H1 (cell line): ENCODE data around the gene EEF1AKMT3. TPM values are rescaled to one million over a fixed set of nuclear protein-coding genes. Genes with fewer than 3 reads are reported as not detected.
A peak's percentile ranks its signal among the peaks of the same experiment; 100 is the strongest.

Experiments
- CTCF ChIA-PET: fragments of 300-600 bp; sonication (Branson Sonifier 250); formaldehyde crosslinking; loops from one replicate; lab custom pipeline; 2021; ENCODE audit not compliant: partially characterized antibody; lab: Charles Lee
- POLR2A ChIA-PET: fragments of 300-600 bp; sonication (Branson Sonifier 250); formaldehyde crosslinking; loops from one replicate; lab custom pipeline; 2021; ENCODE audit warnings: inconsistent platforms; ENCODE audit not compliant: partially characterized antibody; lab: Charles Lee
- DNase-seq, 2 experiments: peaks; one replicate each; pipeline versions ENCODE4 v3.0.0 to v3.0.0-alpha.2; 2010 to 2022; ENCODE audit warnings: low spot score in 2 of 2, low read depth in 1 of 2, mixed read lengths in 1 of 2
- FAIRE-seq: peaks from 2 replicates; lab custom pipeline; 2011; peaks lifted over from hg19 to GRCh38; lab: Jason Lieb, UNC
- H2AFZ ChIP-seq: 2 replicates; pipeline ENCODE4 v1.8.1; 2012; ENCODE audit warnings: low read length, inconsistent platforms
- H2AK5ac ChIP-seq: 2 replicates; pipeline ENCODE4 v1.6.1; 2013; ENCODE audit warnings: low read depth, low read length
- H2BK120ac ChIP-seq: replicated peaks from 2 replicates; pipeline ENCODE3; 2013; ENCODE audit warnings: low read depth, low read length, inconsistent platforms
- H2BK12ac ChIP-seq: 2 replicates; pipeline ENCODE4 v1.6.1; 2013; ENCODE audit warnings: low read depth, low read length
- H2BK15ac ChIP-seq: 2 replicates; pipeline ENCODE4 v1.6.1; 2013; ENCODE audit warnings: low read length
- H2BK20ac ChIP-seq: 2 replicates; pipeline ENCODE4 v1.6.1; 2013; ENCODE audit warnings: low read length
- H2BK5ac ChIP-seq: 2 replicates; pipeline ENCODE4 v1.6.1; 2013; ENCODE audit warnings: low read depth, low read length
- H3K14ac ChIP-seq: 2 replicates; pipeline ENCODE4 v1.6.1; 2013; ENCODE audit warnings: inconsistent platforms; ENCODE audit not compliant: insufficient read length
- H3K18ac ChIP-seq: 2 replicates; pipeline ENCODE4 v1.6.1; 2013; ENCODE audit warnings: low read length; ENCODE audit errors: extremely low read depth
- H3K23ac ChIP-seq: 2 replicates; pipeline ENCODE4 v1.6.1; 2013; ENCODE audit warnings: inconsistent platforms; ENCODE audit not compliant: insufficient read length
- H3K23me2 ChIP-seq: 2 replicates; pipeline ENCODE4 v1.6.1; 2013; ENCODE audit warnings: low read depth, low read length
- H3K27ac ChIP-seq: 2 replicates; pipeline ENCODE4 v1.6.1; 2011; ENCODE audit warnings: low read depth, low read length, inconsistent platforms
- H3K27me3 ChIP-seq, 4 experiments: replicated peaks in 1 of 4; 1 replicate in 1 of 4; 2 replicates in 3 of 4; pipeline versions ENCODE4 v1.6.1 to v1.8.1; 2011 to 2013; ENCODE audit warnings: low read length in 3 of 4, mild to moderate bottlenecking in 3 of 4, inconsistent platforms in 2 of 4, mixed read lengths in 2 of 4, moderate library complexity in 1 of 4; ENCODE audit not compliant: control insufficient read depth in 3 of 4, insufficient read depth in 3 of 4; ENCODE audit errors: extremely low read depth in 1 of 4
- H3K36me3 ChIP-seq, 4 experiments: 2 replicates each; pipeline versions ENCODE4 v1.6.1 to v1.8.1; 2011 to 2013; ENCODE audit warnings: mild to moderate bottlenecking in 4 of 4, low read length in 3 of 4, moderate library complexity in 2 of 4, control low read depth in 1 of 4, inconsistent platforms in 1 of 4; ENCODE audit not compliant: insufficient read depth in 4 of 4, control insufficient read depth in 2 of 4
- H3K4ac ChIP-seq: replicated peaks from 2 replicates; pipeline ENCODE3; 2013; ENCODE audit warnings: low read length, low read depth, mixed read lengths, inconsistent platforms; ENCODE audit not compliant: insufficient read length
- H3K4me1 ChIP-seq, 4 experiments: replicated peaks in 1 of 4; 1 replicate in 1 of 4; 2 replicates in 3 of 4; pipeline versions ENCODE4 v1.6.1 to v1.8.1; 2011 to 2013; ENCODE audit warnings: low read length in 3 of 4, inconsistent platforms in 2 of 4, mixed read lengths in 1 of 4; ENCODE audit not compliant: insufficient read depth in 4 of 4, control insufficient read depth in 3 of 4
- H3K4me2 ChIP-seq, 2 experiments: 2 replicates each; pipeline versions ENCODE4 v1.6.1 to v1.8.1; 2011 to 2013; ENCODE audit warnings: low read depth in 2 of 2, low read length in 2 of 2, control low read depth in 1 of 2, inconsistent platforms in 1 of 2, mild to moderate bottlenecking in 1 of 2; ENCODE audit not compliant: insufficient read depth in 1 of 2
- H3K4me3 ChIP-seq, 4 experiments: fragments of 200-600, 300-600 bp in 1 of 4; sonication (generic), shearing (Covaris generic), sonication (Bioruptor Twin) in 1 of 4; 2 replicates each; pipeline versions ENCODE4 v1.5.1 to v1.8.1; 2011 to 2016; ENCODE audit warnings: low read length in 4 of 4, low read depth in 3 of 4, control low read depth in 2 of 4, inconsistent platforms in 2 of 4, mild to moderate bottlenecking in 2 of 4, mixed read lengths in 1 of 4, moderate library complexity in 1 of 4; ENCODE audit not compliant: insufficient read depth in 2 of 4; ENCODE audit errors: extremely low read depth in 1 of 4
- H3K56ac ChIP-seq: replicated peaks from 2 replicates; pipeline ENCODE3; 2013; ENCODE audit warnings: low read depth, mild to moderate bottlenecking, mixed read lengths, low read length, inconsistent platforms; ENCODE audit not compliant: insufficient read length
- H3K79me1 ChIP-seq: 2 replicates; pipeline ENCODE4 v1.6.1; 2013; ENCODE audit warnings: low read depth, low read length, control low read depth
- H3K79me2 ChIP-seq, 2 experiments: 2 replicates each; pipeline versions ENCODE4 v1.6.1 to v1.8.1; 2012 to 2013; ENCODE audit warnings: low read length in 2 of 2, mild to moderate bottlenecking in 2 of 2, inconsistent platforms in 1 of 2; ENCODE audit not compliant: insufficient read depth in 2 of 2, control insufficient read depth in 1 of 2
- H3K9ac ChIP-seq, 4 experiments: replicated peaks in 1 of 4; 1 replicate in 1 of 4; 2 replicates in 3 of 4; pipeline versions ENCODE4 v1.6.1 to v1.8.1; 2011 to 2013; ENCODE audit warnings: low read depth in 3 of 4, low read length in 3 of 4, control low read depth in 2 of 4, mild to moderate bottlenecking in 2 of 4, moderate library complexity in 2 of 4, inconsistent platforms in 1 of 4; ENCODE audit errors: extremely low read depth in 1 of 4
- H3K9me3 ChIP-seq, 2 experiments: 2 replicates each; pipeline versions ENCODE4 v1.6.1 to v1.8.1; 2012 to 2013; ENCODE audit warnings: mild to moderate bottlenecking in 2 of 2, moderate library complexity in 2 of 2, control low read depth in 1 of 2, inconsistent platforms in 1 of 2, low read depth in 1 of 2, low read length in 1 of 2, mixed read lengths in 1 of 2; ENCODE audit not compliant: insufficient read depth in 2 of 2
- H4K20me1 ChIP-seq, 2 experiments: replicated peaks in 1 of 2; 2 replicates each; pipeline versions ENCODE3 to v1.8.1; 2011 to 2013; ENCODE audit warnings: inconsistent platforms in 2 of 2, low read length in 2 of 2, mild to moderate bottlenecking in 1 of 2; ENCODE audit not compliant: insufficient read depth in 2 of 2, control insufficient read depth in 1 of 2
- H4K5ac ChIP-seq: 2 replicates; pipeline ENCODE4 v1.6.1; 2013; ENCODE audit warnings: low read length, low read depth, mixed read lengths, inconsistent platforms; ENCODE audit not compliant: insufficient read length
- H4K8ac ChIP-seq: 2 replicates; pipeline ENCODE4 v1.8.0; 2013; ENCODE audit warnings: mild to moderate bottlenecking, moderate library complexity, low read length, inconsistent platforms; ENCODE audit not compliant: insufficient read depth; ENCODE audit errors: extremely low read depth
- H4K91ac ChIP-seq: replicated peaks from 2 replicates; pipeline ENCODE3; 2013; ENCODE audit warnings: low read length, mixed read lengths, inconsistent platforms; ENCODE audit not compliant: insufficient read length
- BACH1 ChIP-seq: IDR thresholded peaks from 2 replicates; pipeline ENCODE4 v1.6.1; 2012; ENCODE audit warnings: low read length, improper control_type of control experiment
- CREB1 ChIP-seq: IDR thresholded peaks from 2 replicates; pipeline ENCODE4 v1.6.1; 2012; ENCODE audit warnings: inconsistent platforms
- EGR1 ChIP-seq: IDR thresholded peaks from 2 replicates; pipeline ENCODE4 v1.6.1; 2011; ENCODE audit warnings: low read depth, low read length, borderline replicate concordance
- MAX ChIP-seq: IDR thresholded peaks from 2 replicates; pipeline ENCODE4 v1.6.1; 2012; ENCODE audit warnings: inconsistent platforms
- NRF1 ChIP-seq: IDR thresholded peaks from 2 replicates; pipeline ENCODE4 v1.6.1; 2011; ENCODE audit warnings: mild to moderate bottlenecking, low read depth, low read length, improper control_type of control experiment
- PHF8 ChIP-seq: fragments of 200-600 bp; sonication (generic); conservative IDR thresholded peaks from 2 replicates; pipeline ENCODE4 v1.7.1; 2012; ENCODE audit warnings: low read depth, mild to moderate bottlenecking, inconsistent platforms, low read length, moderate library complexity
- POLR2A ChIP-seq, 2 experiments: IDR thresholded peaks; 1 replicate in 1 of 2; 2 replicates in 1 of 2; pipeline ENCODE4 v1.6.1; 2011; ENCODE audit warnings: low read depth in 2 of 2, low read length in 2 of 2, mild to moderate bottlenecking in 2 of 2; ENCODE audit errors: control extremely low read depth in 1 of 2
- RBBP5 ChIP-seq: IDR thresholded peaks from 2 replicates; pipeline ENCODE4 v1.7.1; 2012; ENCODE audit warnings: low read depth, mild to moderate bottlenecking, inconsistent platforms, low read length, moderate library complexity, borderline replicate concordance
- RXRA ChIP-seq: IDR thresholded peaks from 2 replicates; pipeline ENCODE4 v1.6.1; 2011; ENCODE audit warnings: low read depth, mild to moderate bottlenecking, low read length, moderate library complexity; ENCODE audit not compliant: insufficient read depth
- SAP30 ChIP-seq: fragments of 300-600 bp; sonication (generic); IDR thresholded peaks from 2 replicates; pipeline ENCODE4 v1.7.1; 2012; ENCODE audit warnings: low read length, moderate library complexity, mild to moderate bottlenecking, inconsistent platforms; ENCODE audit not compliant: insufficient read depth, insufficient replicate concordance
- SIN3A ChIP-seq, 2 experiments: IDR thresholded peaks in 1 of 2; conservative IDR thresholded peaks in 1 of 2; 2 replicates each; pipeline ENCODE4 v1.6.1; 2011 to 2012; ENCODE audit warnings: low read length in 2 of 2, improper control_type of control experiment in 1 of 2, low read depth in 1 of 2, mild to moderate bottlenecking in 1 of 2
- YY1 ChIP-seq: IDR thresholded peaks from 2 replicates; pipeline ENCODE4 v1.6.1; 2011; ENCODE audit warnings: low read depth, mild to moderate bottlenecking, low read length
- WGBS, 2 experiments: shearing (Covaris generic) in 1 of 2; methylation state at CpG; one replicate each; pipeline versions ENCODE4 v1.1.6 to v1.1.7; 2013 to 2015; ENCODE audit warnings: low lambda C conversion rate in 2 of 2, mixed read lengths in 2 of 2, inconsistent platforms in 1 of 2, low coverage in 1 of 2, missing lambda C conversion rate in 1 of 2; ENCODE audit not compliant: insufficient replicate concordance in 2 of 2, insufficient coverage in 1 of 2, insufficient read length in 1 of 2; ENCODE audit errors: extremely low coverage in 1 of 2, missing lambda C conversion rate in 1 of 2; 5-methylcytosine and 5-hydroxymethylcytosine counted together
- polyA plus RNA-seq, 7 experiments: library from polyadenylated mRNA; depleted of rRNA in 3 of 7; stranded (reverse) in 5 of 7; unstranded in 2 of 7; fragments of >200 nt in 5 of 7; fragments of 200-250 nt in 2 of 7; gene quantifications; 1 replicate in 5 of 7; 2 replicates in 1 of 7; 4 replicates in 1 of 7; pipeline versions ENCODE4 v1.2.1 to v1.2.3, GENCODE V29; 2011 to 2013; ENCODE audit warnings: missing spikeins in 2 of 7, mixed read lengths in 2 of 7
- total RNA-seq: library from RNA; stranded (reverse); fragmentation: NEBNext Ultra II Directional; extraction: Animal tissue kit (Norgen Biotek cat#: 25700); gene quantifications from 2 replicates; pipeline ENCODE4 v1.2.1, GENCODE V29; 2021

Gene EEF1AKMT3
- total and polyA plus RNA-seq, 2 of the 8 experiments (the other 6 are each of a cell fraction or from before 2014, with no cell fraction given) = 3.1 to 4.4 TPM

- H2AK5ac ChIP-seq = no peak overlapping the region
- H2BK5ac ChIP-seq = no peak overlapping the region
- FAIRE-seq (peak; percentile 69), DNase-seq (no peak)
- POLR2A ChIA-PET = interaction anchor here (0.7 to 7.4 kb wide), 7 partner anchors 9 to 95 kb away, joined by 3 to 59 read pairs (median 4); partner anchors contain the start of genes AGAP2, B4GALNT1, EEF1AKMT3 and METTL1
- H3K4me2 ChIP-seq = peak overlapping the region; percentile 52 to 95
- CTCF ChIA-PET = interaction anchor here (1.3 to 11.7 kb wide), 7 partner anchors 10 to 146 kb away, joined by 5 to 149 read pairs (median 9); partner anchors contain the start of genes AGAP2, OS9 and TSPAN31
- H2AFZ ChIP-seq = no peak overlapping the region
- WGBS, 2 experiments = 39% methylated on average over 19 of the region's 21 CpGs; no CpG with 5 or more reads in 1 of the 2 experiments
- no peaks in the 10 kb centered on the region for H3K79me2 ChIP-seq
- no peak overlapping the region for H3K56ac ChIP-seq
- H3K23ac ChIP-seq = no peak overlapping the region
- no peaks in the 10 kb centered on the region for H3K9me3 ChIP-seq
- H3K4me3 ChIP-seq = peak overlapping the region in 1 of 4 experiments; percentile 82; a peak in 2 of 8 replicates
- no peak overlapping the region for H2BK120ac ChIP-seq
- H2BK20ac ChIP-seq = no peak overlapping the region
- H4K91ac ChIP-seq = no peak overlapping the region
- no peak overlapping the region for H3K9ac ChIP-seq
- no peak overlapping the region for H3K27ac ChIP-seq
- H4K8ac ChIP-seq = no peak overlapping the region
- H4K5ac ChIP-seq = no peak overlapping the region
- no peak for TF ChIP-seq POLR2A (IDR thresholded peaks at IDR 0.05; ENCODE audit: control extremely low read depth in 1 of 2, low read depth in 2 of 2, low read length in 2 of 2)
- no peak for TF ChIP-seq PHF8
- peak; percentile 86 for TF ChIP-seq YY1
- TF ChIP-seq CREB1 = peak; percentile 63; the same call in 1 of the 2 replicates
- no peak for TF ChIP-seq BACH1
- peak; percentile 85 to 95; a peak in 2 of 4 replicates for TF ChIP-seq SIN3A (conservative IDR thresholded peaks at IDR 0.05 in 1 of 2, IDR thresholded peaks at IDR 0.05 in 1 of 2; ENCODE audit: low read depth in 1 of 2, low read length in 2 of 2)
- no peak for TF ChIP-seq EGR1
- peak; percentile 54; the same call in 1 of the 2 replicates for TF ChIP-seq MAX
- TF ChIP-seq RXRA = 0 out of 2 replicates have a peak, but pooled peaks have one; percentile 39
- 0 out of 2 replicates have a peak, but pooled peaks have one; percentile 8 for TF ChIP-seq NRF1
- peak; percentile 83 for TF ChIP-seq SAP30
- 0 out of 2 replicates have a peak, but pooled peaks have one; percentile 33 for TF ChIP-seq RBBP5
- H2BK15ac ChIP-seq = no peak overlapping the region
- H3K4me1 ChIP-seq = peaks cover 0 to 20% (median 13%) of the 10 kb centered on the region in 4 experiments; a peak in 5 of 7 replicates
- H3K79me1 ChIP-seq = no peaks in the 10 kb centered on the region
- peaks cover 19 to 85% (median 61%) of the 10 kb centered on the region in 4 experiments for H3K27me3 ChIP-seq
- H4K20me1 ChIP-seq = peaks cover 2 to 7% of the 10 kb centered on the region in 2 experiments
- no peaks in the 10 kb centered on the region for H3K36me3 ChIP-seq
- no peak overlapping the region for H3K4ac ChIP-seq
- no peak overlapping the region for H2BK12ac ChIP-seq
- H3K18ac ChIP-seq = no peak overlapping the region
- peaks cover 12% of the 10 kb centered on the region; the same call in 1 of the 2 replicates for H3K23me2 ChIP-seq
- no peak overlapping the region for H3K14ac ChIP-seq
These were observed 44.5 kb upstream of the EEF1AKMT3 start for GRCh38 chr12:57727758-57728395.
